K562 (cell line): ENCODE data around the gene PLXDC2.

ENCODE experiments used
- CTCF ChIP-seq, 3 experiments: IDR thresholded peaks in 2 of 3; conservative IDR thresholded peaks in 1 of 3; 2 replicates each; pipeline ENCODE4 v1.5.1; 2011 to 2012; ENCODE audit warnings: low read length in 3 of 3, mild to moderate bottlenecking in 3 of 3, control low read depth in 2 of 3, improper control_type of control experiment in 1 of 3, inconsistent platforms in 1 of 3, low read depth in 1 of 3, mixed read lengths in 1 of 3, moderate library complexity in 1 of 3; ENCODE audit not compliant: insufficient read depth in 2 of 3
- RFX5 ChIP-seq: IDR thresholded peaks from 2 replicates; pipeline ENCODE4 v1.6.1; 2011; ENCODE audit warnings: low read depth, mild to moderate bottlenecking, improper control_type of control experiment, low read length
- TARDBP ChIP-seq: fragments of 450-650 bp; IDR thresholded peaks from 2 replicates; pipeline ENCODE4 v1.6.1; 2016
- TGIF2 ChIP-seq: sonication (generic); formaldehyde crosslinking; IDR thresholded peaks from 2 replicates; pipeline ENCODE4 v1.8.1; 2022; ENCODE audit warnings: mild to moderate bottlenecking, missing genetic modification reagents, moderate library complexity
- ZHX1 ChIP-seq: fragments of 150-350 bp; conservative IDR thresholded peaks from 2 replicates; pipeline ENCODE4 v1.6.1; 2014; ENCODE audit warnings: low read length
- TF ChIP-seq, protein P1 (sequence below): IDR thresholded peaks from 3 replicates; pipeline ENCODE4 v1.6.1; 2011; ENCODE audit warnings: borderline replicate concordance, mild to moderate bottlenecking, moderate library complexity; ENCODE audit not compliant: insufficient read length; ENCODE audit errors: extremely low read depth
- TF ChIP-seq, protein P2 (sequence below), 2 experiments: fragments of 450-650 bp; formaldehyde crosslinking in 1 of 2; IDR thresholded peaks; 2 replicates each; pipeline versions ENCODE4 v1.4.0 to v1.6.1; 2014 to 2020; ENCODE audit warnings: mild to moderate bottlenecking in 2 of 2, borderline replicate concordance in 1 of 2, low read depth in 1 of 2
- TF ChIP-seq, protein P3 (sequence below): fragments of 250-450 bp; sonication (Bioruptor Pico); IDR thresholded peaks from 2 replicates; pipeline ENCODE4 v1.5.0; 2020; ENCODE audit warnings: mild to moderate bottlenecking, borderline replicate concordance

- TF ChIP-seq, protein P1, sequence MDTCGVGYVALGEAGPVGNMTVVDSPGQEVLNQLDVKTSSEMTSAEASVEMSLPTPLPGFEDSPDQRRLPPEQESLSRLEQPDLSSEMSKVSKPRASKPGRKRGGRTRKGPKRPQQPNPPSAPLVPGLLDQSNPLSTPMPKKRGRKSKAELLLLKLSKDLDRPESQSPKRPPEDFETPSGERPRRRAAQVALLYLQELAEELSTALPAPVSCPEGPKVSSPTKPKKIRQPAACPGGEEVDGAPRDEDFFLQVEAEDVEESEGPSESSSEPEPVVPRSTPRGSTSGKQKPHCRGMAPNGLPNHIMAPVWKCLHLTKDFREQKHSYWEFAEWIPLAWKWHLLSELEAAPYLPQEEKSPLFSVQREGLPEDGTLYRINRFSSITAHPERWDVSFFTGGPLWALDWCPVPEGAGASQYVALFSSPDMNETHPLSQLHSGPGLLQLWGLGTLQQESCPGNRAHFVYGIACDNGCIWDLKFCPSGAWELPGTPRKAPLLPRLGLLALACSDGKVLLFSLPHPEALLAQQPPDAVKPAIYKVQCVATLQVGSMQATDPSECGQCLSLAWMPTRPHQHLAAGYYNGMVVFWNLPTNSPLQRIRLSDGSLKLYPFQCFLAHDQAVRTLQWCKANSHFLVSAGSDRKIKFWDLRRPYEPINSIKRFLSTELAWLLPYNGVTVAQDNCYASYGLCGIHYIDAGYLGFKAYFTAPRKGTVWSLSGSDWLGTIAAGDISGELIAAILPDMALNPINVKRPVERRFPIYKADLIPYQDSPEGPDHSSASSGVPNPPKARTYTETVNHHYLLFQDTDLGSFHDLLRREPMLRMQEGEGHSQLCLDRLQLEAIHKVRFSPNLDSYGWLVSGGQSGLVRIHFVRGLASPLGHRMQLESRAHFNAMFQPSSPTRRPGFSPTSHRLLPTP = no peak
- TF ChIP-seq ZHX1 = no peak
- TF ChIP-seq CTCF (IDR thresholded peaks at IDR 0.05 in 2 of 3, conservative IDR thresholded peaks at IDR 0.05 in 1 of 3; ENCODE audit: insufficient read depth in 2 of 3, low read depth in 1 of 3, low read length in 3 of 3) = no peak
- no peak for TF ChIP-seq TGIF2 (CRISPR knock-in tag)
- no peak for TF ChIP-seq TARDBP
- no peak for TF ChIP-seq RFX5
- TF ChIP-seq, protein P2, sequence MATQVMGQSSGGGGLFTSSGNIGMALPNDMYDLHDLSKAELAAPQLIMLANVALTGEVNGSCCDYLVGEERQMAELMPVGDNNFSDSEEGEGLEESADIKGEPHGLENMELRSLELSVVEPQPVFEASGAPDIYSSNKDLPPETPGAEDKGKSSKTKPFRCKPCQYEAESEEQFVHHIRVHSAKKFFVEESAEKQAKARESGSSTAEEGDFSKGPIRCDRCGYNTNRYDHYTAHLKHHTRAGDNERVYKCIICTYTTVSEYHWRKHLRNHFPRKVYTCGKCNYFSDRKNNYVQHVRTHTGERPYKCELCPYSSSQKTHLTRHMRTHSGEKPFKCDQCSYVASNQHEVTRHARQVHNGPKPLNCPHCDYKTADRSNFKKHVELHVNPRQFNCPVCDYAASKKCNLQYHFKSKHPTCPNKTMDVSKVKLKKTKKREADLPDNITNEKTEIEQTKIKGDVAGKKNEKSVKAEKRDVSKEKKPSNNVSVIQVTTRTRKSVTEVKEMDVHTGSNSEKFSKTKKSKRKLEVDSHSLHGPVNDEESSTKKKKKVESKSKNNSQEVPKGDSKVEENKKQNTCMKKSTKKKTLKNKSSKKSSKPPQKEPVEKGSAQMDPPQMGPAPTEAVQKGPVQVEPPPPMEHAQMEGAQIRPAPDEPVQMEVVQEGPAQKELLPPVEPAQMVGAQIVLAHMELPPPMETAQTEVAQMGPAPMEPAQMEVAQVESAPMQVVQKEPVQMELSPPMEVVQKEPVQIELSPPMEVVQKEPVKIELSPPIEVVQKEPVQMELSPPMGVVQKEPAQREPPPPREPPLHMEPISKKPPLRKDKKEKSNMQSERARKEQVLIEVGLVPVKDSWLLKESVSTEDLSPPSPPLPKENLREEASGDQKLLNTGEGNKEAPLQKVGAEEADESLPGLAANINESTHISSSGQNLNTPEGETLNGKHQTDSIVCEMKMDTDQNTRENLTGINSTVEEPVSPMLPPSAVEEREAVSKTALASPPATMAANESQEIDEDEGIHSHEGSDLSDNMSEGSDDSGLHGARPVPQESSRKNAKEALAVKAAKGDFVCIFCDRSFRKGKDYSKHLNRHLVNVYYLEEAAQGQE (IDR thresholded peaks at IDR 0.05; ENCODE audit: borderline replicate concordance) = no peak
- TF ChIP-seq, protein P2 (CRISPR knock-in tag; IDR thresholded peaks at IDR 0.05; ENCODE audit: low read depth) = no peak
- TF ChIP-seq, protein P3, sequence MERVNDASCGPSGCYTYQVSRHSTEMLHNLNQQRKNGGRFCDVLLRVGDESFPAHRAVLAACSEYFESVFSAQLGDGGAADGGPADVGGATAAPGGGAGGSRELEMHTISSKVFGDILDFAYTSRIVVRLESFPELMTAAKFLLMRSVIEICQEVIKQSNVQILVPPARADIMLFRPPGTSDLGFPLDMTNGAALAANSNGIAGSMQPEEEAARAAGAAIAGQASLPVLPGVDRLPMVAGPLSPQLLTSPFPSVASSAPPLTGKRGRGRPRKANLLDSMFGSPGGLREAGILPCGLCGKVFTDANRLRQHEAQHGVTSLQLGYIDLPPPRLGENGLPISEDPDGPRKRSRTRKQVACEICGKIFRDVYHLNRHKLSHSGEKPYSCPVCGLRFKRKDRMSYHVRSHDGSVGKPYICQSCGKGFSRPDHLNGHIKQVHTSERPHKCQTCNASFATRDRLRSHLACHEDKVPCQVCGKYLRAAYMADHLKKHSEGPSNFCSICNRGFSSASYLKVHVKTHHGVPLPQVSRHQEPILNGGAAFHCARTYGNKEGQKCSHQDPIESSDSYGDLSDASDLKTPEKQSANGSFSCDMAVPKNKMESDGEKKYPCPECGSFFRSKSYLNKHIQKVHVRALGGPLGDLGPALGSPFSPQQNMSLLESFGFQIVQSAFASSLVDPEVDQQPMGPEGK = no peak
These were observed 151.7 kb downstream of the PLXDC2 start for GRCh38 chr10:19967981-19968380.
